H1 (cell line): ENCODE data around the gene CAST. TPM values are rescaled to one million over a fixed set of nuclear protein-coding genes. Genes with fewer than 3 reads are reported as not detected.

Experiments used
- CTCF ChIA-PET: fragments of 300-600 bp; sonication (Branson Sonifier 250); formaldehyde crosslinking; loops from one replicate; lab custom pipeline; 2021; ENCODE audit not compliant: partially characterized antibody; lab: Charles Lee
- POLR2A ChIA-PET: fragments of 300-600 bp; sonication (Branson Sonifier 250); formaldehyde crosslinking; loops from one replicate; lab custom pipeline; 2021; ENCODE audit warnings: inconsistent platforms; ENCODE audit not compliant: partially characterized antibody; lab: Charles Lee
- DNase-seq, 2 experiments: peaks; one replicate each; pipeline versions ENCODE4 v3.0.0 to v3.0.0-alpha.2; 2010 to 2022; ENCODE audit warnings: low spot score in 2 of 2, low read depth in 1 of 2, mixed read lengths in 1 of 2
- FAIRE-seq: peaks from 2 replicates; lab custom pipeline; 2011; peaks lifted over from hg19 to GRCh38; lab: Jason Lieb, UNC
- H2AFZ ChIP-seq: 2 replicates; pipeline ENCODE4 v1.8.1; 2012; ENCODE audit warnings: low read length, inconsistent platforms
- H2AK5ac ChIP-seq: 2 replicates; pipeline ENCODE4 v1.6.1; 2013; ENCODE audit warnings: low read depth, low read length
- H2BK120ac ChIP-seq: replicated peaks from 2 replicates; pipeline ENCODE3; 2013; ENCODE audit warnings: low read depth, low read length, inconsistent platforms
- H2BK12ac ChIP-seq: 2 replicates; pipeline ENCODE4 v1.6.1; 2013; ENCODE audit warnings: low read depth, low read length
- H2BK15ac ChIP-seq: 2 replicates; pipeline ENCODE4 v1.6.1; 2013; ENCODE audit warnings: low read length
- H2BK20ac ChIP-seq: 2 replicates; pipeline ENCODE4 v1.6.1; 2013; ENCODE audit warnings: low read length
- H2BK5ac ChIP-seq: 2 replicates; pipeline ENCODE4 v1.6.1; 2013; ENCODE audit warnings: low read depth, low read length
- H3K14ac ChIP-seq: 2 replicates; pipeline ENCODE4 v1.6.1; 2013; ENCODE audit warnings: inconsistent platforms; ENCODE audit not compliant: insufficient read length
- H3K18ac ChIP-seq: 2 replicates; pipeline ENCODE4 v1.6.1; 2013; ENCODE audit warnings: low read length; ENCODE audit errors: extremely low read depth
- H3K23ac ChIP-seq: 2 replicates; pipeline ENCODE4 v1.6.1; 2013; ENCODE audit warnings: inconsistent platforms; ENCODE audit not compliant: insufficient read length
- H3K23me2 ChIP-seq: 2 replicates; pipeline ENCODE4 v1.6.1; 2013; ENCODE audit warnings: low read depth, low read length
- H3K27ac ChIP-seq: 2 replicates; pipeline ENCODE4 v1.6.1; 2011; ENCODE audit warnings: low read depth, low read length, inconsistent platforms
- H3K27me3 ChIP-seq, 4 experiments: replicated peaks in 1 of 4; 1 replicate in 1 of 4; 2 replicates in 3 of 4; pipeline versions ENCODE4 v1.6.1 to v1.8.1; 2011 to 2013; ENCODE audit warnings: low read length in 3 of 4, mild to moderate bottlenecking in 3 of 4, inconsistent platforms in 2 of 4, mixed read lengths in 2 of 4, moderate library complexity in 1 of 4; ENCODE audit not compliant: control insufficient read depth in 3 of 4, insufficient read depth in 3 of 4; ENCODE audit errors: extremely low read depth in 1 of 4
- H3K36me3 ChIP-seq, 4 experiments: 2 replicates each; pipeline versions ENCODE4 v1.6.1 to v1.8.1; 2011 to 2013; ENCODE audit warnings: mild to moderate bottlenecking in 4 of 4, low read length in 3 of 4, moderate library complexity in 2 of 4, control low read depth in 1 of 4, inconsistent platforms in 1 of 4; ENCODE audit not compliant: insufficient read depth in 4 of 4, control insufficient read depth in 2 of 4
- H3K4ac ChIP-seq: replicated peaks from 2 replicates; pipeline ENCODE3; 2013; ENCODE audit warnings: low read length, low read depth, mixed read lengths, inconsistent platforms; ENCODE audit not compliant: insufficient read length
- H3K4me1 ChIP-seq, 4 experiments: replicated peaks in 1 of 4; 1 replicate in 1 of 4; 2 replicates in 3 of 4; pipeline versions ENCODE4 v1.6.1 to v1.8.1; 2011 to 2013; ENCODE audit warnings: low read length in 3 of 4, inconsistent platforms in 2 of 4, mixed read lengths in 1 of 4; ENCODE audit not compliant: insufficient read depth in 4 of 4, control insufficient read depth in 3 of 4
- H3K4me2 ChIP-seq, 2 experiments: 2 replicates each; pipeline versions ENCODE4 v1.6.1 to v1.8.1; 2011 to 2013; ENCODE audit warnings: low read depth in 2 of 2, low read length in 2 of 2, control low read depth in 1 of 2, inconsistent platforms in 1 of 2, mild to moderate bottlenecking in 1 of 2; ENCODE audit not compliant: insufficient read depth in 1 of 2
- H3K4me3 ChIP-seq, 4 experiments: fragments of 200-600, 300-600 bp in 1 of 4; sonication (generic), shearing (Covaris generic), sonication (Bioruptor Twin) in 1 of 4; 2 replicates each; pipeline versions ENCODE4 v1.5.1 to v1.8.1; 2011 to 2016; ENCODE audit warnings: low read length in 4 of 4, low read depth in 3 of 4, control low read depth in 2 of 4, inconsistent platforms in 2 of 4, mild to moderate bottlenecking in 2 of 4, mixed read lengths in 1 of 4, moderate library complexity in 1 of 4; ENCODE audit not compliant: insufficient read depth in 2 of 4; ENCODE audit errors: extremely low read depth in 1 of 4
- H3K56ac ChIP-seq: replicated peaks from 2 replicates; pipeline ENCODE3; 2013; ENCODE audit warnings: low read depth, mild to moderate bottlenecking, mixed read lengths, low read length, inconsistent platforms; ENCODE audit not compliant: insufficient read length
- H3K79me1 ChIP-seq: 2 replicates; pipeline ENCODE4 v1.6.1; 2013; ENCODE audit warnings: low read depth, low read length, control low read depth
- H3K79me2 ChIP-seq, 2 experiments: 2 replicates each; pipeline versions ENCODE4 v1.6.1 to v1.8.1; 2012 to 2013; ENCODE audit warnings: low read length in 2 of 2, mild to moderate bottlenecking in 2 of 2, inconsistent platforms in 1 of 2; ENCODE audit not compliant: insufficient read depth in 2 of 2, control insufficient read depth in 1 of 2
- H3K9ac ChIP-seq, 4 experiments: replicated peaks in 1 of 4; 1 replicate in 1 of 4; 2 replicates in 3 of 4; pipeline versions ENCODE4 v1.6.1 to v1.8.1; 2011 to 2013; ENCODE audit warnings: low read depth in 3 of 4, low read length in 3 of 4, control low read depth in 2 of 4, mild to moderate bottlenecking in 2 of 4, moderate library complexity in 2 of 4, inconsistent platforms in 1 of 4; ENCODE audit errors: extremely low read depth in 1 of 4
- H3K9me3 ChIP-seq, 2 experiments: 2 replicates each; pipeline versions ENCODE4 v1.6.1 to v1.8.1; 2012 to 2013; ENCODE audit warnings: mild to moderate bottlenecking in 2 of 2, moderate library complexity in 2 of 2, control low read depth in 1 of 2, inconsistent platforms in 1 of 2, low read depth in 1 of 2, low read length in 1 of 2, mixed read lengths in 1 of 2; ENCODE audit not compliant: insufficient read depth in 2 of 2
- H4K20me1 ChIP-seq, 2 experiments: replicated peaks in 1 of 2; 2 replicates each; pipeline versions ENCODE3 to v1.8.1; 2011 to 2013; ENCODE audit warnings: inconsistent platforms in 2 of 2, low read length in 2 of 2, mild to moderate bottlenecking in 1 of 2; ENCODE audit not compliant: insufficient read depth in 2 of 2, control insufficient read depth in 1 of 2
- H4K5ac ChIP-seq: 2 replicates; pipeline ENCODE4 v1.6.1; 2013; ENCODE audit warnings: low read length, low read depth, mixed read lengths, inconsistent platforms; ENCODE audit not compliant: insufficient read length
- H4K8ac ChIP-seq: 2 replicates; pipeline ENCODE4 v1.8.0; 2013; ENCODE audit warnings: mild to moderate bottlenecking, moderate library complexity, low read length, inconsistent platforms; ENCODE audit not compliant: insufficient read depth; ENCODE audit errors: extremely low read depth
- H4K91ac ChIP-seq: replicated peaks from 2 replicates; pipeline ENCODE3; 2013; ENCODE audit warnings: low read length, mixed read lengths, inconsistent platforms; ENCODE audit not compliant: insufficient read length
- HDAC2 ChIP-seq, 2 experiments: fragments of 300-600 bp in 1 of 2; sonication (generic) in 1 of 2; IDR thresholded peaks; 2 replicates each; pipeline ENCODE4 v1.6.1; 2011 to 2012; ENCODE audit warnings: low read depth in 2 of 2, low read length in 2 of 2, mild to moderate bottlenecking in 2 of 2, moderate library complexity in 2 of 2, borderline replicate concordance in 1 of 2, inconsistent platforms in 1 of 2
- KDM4A ChIP-seq: IDR thresholded peaks from one replicate; pipeline ENCODE4 v1.7.1; 2012; ENCODE audit warnings: low read depth, mild to moderate bottlenecking, moderate library complexity, low read length, inconsistent platforms; ENCODE audit not compliant: severe bottlenecking
- POLR2A ChIP-seq, 2 experiments: IDR thresholded peaks; 1 replicate in 1 of 2; 2 replicates in 1 of 2; pipeline ENCODE4 v1.6.1; 2011; ENCODE audit warnings: low read depth in 2 of 2, low read length in 2 of 2, mild to moderate bottlenecking in 2 of 2; ENCODE audit errors: control extremely low read depth in 1 of 2
- WGBS, 2 experiments: shearing (Covaris generic) in 1 of 2; methylation state at CpG; one replicate each; pipeline versions ENCODE4 v1.1.6 to v1.1.7; 2013 to 2015; ENCODE audit warnings: low lambda C conversion rate in 2 of 2, mixed read lengths in 2 of 2, inconsistent platforms in 1 of 2, low coverage in 1 of 2, missing lambda C conversion rate in 1 of 2; ENCODE audit not compliant: insufficient replicate concordance in 2 of 2, insufficient coverage in 1 of 2, insufficient read length in 1 of 2; ENCODE audit errors: extremely low coverage in 1 of 2, missing lambda C conversion rate in 1 of 2; 5-methylcytosine and 5-hydroxymethylcytosine counted together
- polyA plus RNA-seq, 7 experiments: library from polyadenylated mRNA; depleted of rRNA in 3 of 7; stranded (reverse) in 5 of 7; unstranded in 2 of 7; fragments of >200 nt in 5 of 7; fragments of 200-250 nt in 2 of 7; gene quantifications; 1 replicate in 5 of 7; 2 replicates in 1 of 7; 4 replicates in 1 of 7; pipeline versions ENCODE4 v1.2.1 to v1.2.3, GENCODE V29; 2011 to 2013; ENCODE audit warnings: missing spikeins in 2 of 7, mixed read lengths in 2 of 7
- total RNA-seq: library from RNA; stranded (reverse); fragmentation: NEBNext Ultra II Directional; extraction: Animal tissue kit (Norgen Biotek cat#: 25700); gene quantifications from 2 replicates; pipeline ENCODE4 v1.2.1, GENCODE V29; 2021

The CAST gene
- total and polyA plus RNA-seq, 2 of the 8 experiments (the other 6 are each of a cell fraction or from before 2014, with no cell fraction given): 9.0 to 48.2 TPM

GRCh38 chr5:96628406-96628805, 33.8 kb upstream of the CAST start:
- H3K9me3 ChIP-seq: 0 out of 4 replicates have a peak, but pooled peaks cover 0 to 2% of the 10 kb centered on the region in 2 experiments
- no peak overlapping the region for H3K27ac ChIP-seq
- 92% methylated on average over 3 of the region's 3 CpGs; no CpG with 5 or more reads in 1 of the 2 experiments for whole genome bisulfite sequencing, 2 experiments
- no peak overlapping the region for H2BK15ac ChIP-seq
- no peak overlapping the region for H4K5ac ChIP-seq
- H4K8ac ChIP-seq: no peak overlapping the region
- no peaks in the 10 kb centered on the region; a peak in 1 of 7 replicates for H3K4me1 ChIP-seq
- no peak overlapping the region for H3K4ac ChIP-seq
- FAIRE-seq (no peak), DNase-seq (no peak)
- no peaks in the 10 kb centered on the region for H4K20me1 ChIP-seq
- H3K4me3 ChIP-seq: no peak overlapping the region
- no peak overlapping the region for H2AFZ ChIP-seq
- H3K23ac ChIP-seq: no peak overlapping the region
- no peak overlapping the region for H3K4me2 ChIP-seq
- no peaks in the 10 kb centered on the region for H3K27me3 ChIP-seq
- H4K91ac ChIP-seq: no peak overlapping the region
- no peak overlapping the region for H3K18ac ChIP-seq
- POLR2A ChIA-PET: no interaction called here
- TF ChIP-seq HDAC2 (IDR thresholded peaks at IDR 0.05; ENCODE audit: borderline replicate concordance in 1 of 2, low read depth in 2 of 2, low read length in 2 of 2) (no peak), POLR2A (IDR thresholded peaks at IDR 0.05; ENCODE audit: control extremely low read depth in 1 of 2, low read depth in 2 of 2, low read length in 2 of 2) (no peak), KDM4A (no peak)
- no peaks in the 10 kb centered on the region for H3K79me2 ChIP-seq
- H2BK120ac ChIP-seq: no peak overlapping the region
- no peak overlapping the region for H2BK12ac ChIP-seq
- H3K36me3 ChIP-seq: no peaks in the 10 kb centered on the region
- no peak overlapping the region for H2BK20ac ChIP-seq
- no peaks in the 10 kb centered on the region for H3K79me1 ChIP-seq
- no peaks in the 10 kb centered on the region for H3K23me2 ChIP-seq
- H3K56ac ChIP-seq: no peak overlapping the region
- CTCF ChIA-PET: interaction anchor here (0.9 kb wide), 1 partner anchor 26 kb away, joined by 3 read pairs; no protein-coding TSS in a partner anchor
- no peak overlapping the region for H3K14ac ChIP-seq
- no peak overlapping the region for H2AK5ac ChIP-seq
- H2BK5ac ChIP-seq: no peak overlapping the region
- H3K9ac ChIP-seq: no peak overlapping the region
